ENCODE measurements around the gene ARCN1. TPM values are rescaled to one million over a fixed set of nuclear protein-coding genes. Genes with fewer than 3 reads are reported as not detected.

The ARCN1 gene
- total and polyA plus RNA-seq, 4 donors, result 67.6 to 170 (median 98.3) TPM

Small RNA genes within 50 kb of the gene (microRNA-seq; reads per million reads assigned to microRNA genes)
- 0 to 1.2 reads per million in 2 donors for gene MIR6716

Other genes with a start within 250 kb of the ARCN1 start
- 1 to 10 TPM; 3.0 to 3.9 TPM for gene CD3D, start 229.7 kb upstream of the ARCN1 start, total RNA-seq
- gene CD3D, start 229.7 kb upstream of the ARCN1 start, polyA plus RNA-seq, result 1 to 10 TPM in 1 of 2 donors, under 1 TPM in 1; 0.36 to 3.3 TPM
- gene CD3G, start 228.1 kb upstream of the ARCN1 start, total RNA-seq, result 1 to 10 TPM; 1.1 to 3.0 TPM
- gene CD3G, start 228.1 kb upstream of the ARCN1 start, polyA plus RNA-seq, result not detected
- 10 to 100 TPM; 33.4 to 35.2 TPM for gene UBE4A, start 212.8 kb upstream of the ARCN1 start, total RNA-seq
- 10 to 100 TPM in 1 of 2 donors, 1 to 10 TPM in 1; 3.3 to 14.3 TPM for gene UBE4A, start 212.8 kb upstream of the ARCN1 start, polyA plus RNA-seq
- gene ATP5MG, start 170.8 kb upstream of the ARCN1 start, total RNA-seq, result 100 to 1,000 TPM in 1 of 2 donors, 10 to 100 TPM in 1; 98.4 to 107 TPM
- 100 to 1,000 TPM; 118 to 256 TPM for gene ATP5MG, start 170.8 kb upstream of the ARCN1 start, polyA plus RNA-seq
- gene KMT2A, start 135.9 kb upstream of the ARCN1 start, total RNA-seq, result 100 to 1,000 TPM; 105 to 114 TPM
- 10 to 100 TPM in 1 of 2 donors, 1 to 10 TPM in 1; 5.6 to 15.1 TPM for gene KMT2A, start 135.9 kb upstream of the ARCN1 start, polyA plus RNA-seq
- under 1 TPM in 1 of 2 donors, not detected in 1; 0.42 TPM for gene TTC36, start 44.9 kb upstream of the ARCN1 start, total RNA-seq
- under 1 TPM in 1 of 2 donors, not detected in 1; 0.95 TPM for gene TTC36, start 44.9 kb upstream of the ARCN1 start, polyA plus RNA-seq
- 10 to 100 TPM; 20.7 to 29.8 TPM for gene TMEM25, start 41.2 kb upstream of the ARCN1 start, total RNA-seq
- 10 to 100 TPM; 30.2 to 32.2 TPM for gene TMEM25, start 41.2 kb upstream of the ARCN1 start, polyA plus RNA-seq
- gene IFT46, start 6.5 kb upstream of the ARCN1 start, total RNA-seq, result 10 to 100 TPM; 15.0 to 22.5 TPM
- gene IFT46, start 6.5 kb upstream of the ARCN1 start, polyA plus RNA-seq, result 10 to 100 TPM; 24.2 to 31.8 TPM
- gene PHLDB1, start 35.2 kb downstream of the ARCN1 start, total RNA-seq, result 100 to 1,000 TPM; 260 to 274 TPM
- gene PHLDB1, start 35.2 kb downstream of the ARCN1 start, polyA plus RNA-seq, result 100 to 1,000 TPM in 1 of 2 donors, 10 to 100 TPM in 1; 38.3 to 290 TPM
- gene TREH, start 107.2 kb downstream of the ARCN1 start, total RNA-seq, result not detected
- 1 to 10 TPM; 2.5 to 7.2 TPM for gene TREH, start 107.2 kb downstream of the ARCN1 start, polyA plus RNA-seq
- 100 to 1,000 TPM; 105 to 128 TPM for gene DDX6, start 218.8 kb downstream of the ARCN1 start, total RNA-seq
- 10 to 100 TPM; 20.3 to 27.8 TPM for gene DDX6, start 218.8 kb downstream of the ARCN1 start, polyA plus RNA-seq